ENCODE data around the gene USP10.
A peak's percentile ranks its signal among the peaks of the same experiment; 100 is the strongest.

USP10 gene

DNA sequence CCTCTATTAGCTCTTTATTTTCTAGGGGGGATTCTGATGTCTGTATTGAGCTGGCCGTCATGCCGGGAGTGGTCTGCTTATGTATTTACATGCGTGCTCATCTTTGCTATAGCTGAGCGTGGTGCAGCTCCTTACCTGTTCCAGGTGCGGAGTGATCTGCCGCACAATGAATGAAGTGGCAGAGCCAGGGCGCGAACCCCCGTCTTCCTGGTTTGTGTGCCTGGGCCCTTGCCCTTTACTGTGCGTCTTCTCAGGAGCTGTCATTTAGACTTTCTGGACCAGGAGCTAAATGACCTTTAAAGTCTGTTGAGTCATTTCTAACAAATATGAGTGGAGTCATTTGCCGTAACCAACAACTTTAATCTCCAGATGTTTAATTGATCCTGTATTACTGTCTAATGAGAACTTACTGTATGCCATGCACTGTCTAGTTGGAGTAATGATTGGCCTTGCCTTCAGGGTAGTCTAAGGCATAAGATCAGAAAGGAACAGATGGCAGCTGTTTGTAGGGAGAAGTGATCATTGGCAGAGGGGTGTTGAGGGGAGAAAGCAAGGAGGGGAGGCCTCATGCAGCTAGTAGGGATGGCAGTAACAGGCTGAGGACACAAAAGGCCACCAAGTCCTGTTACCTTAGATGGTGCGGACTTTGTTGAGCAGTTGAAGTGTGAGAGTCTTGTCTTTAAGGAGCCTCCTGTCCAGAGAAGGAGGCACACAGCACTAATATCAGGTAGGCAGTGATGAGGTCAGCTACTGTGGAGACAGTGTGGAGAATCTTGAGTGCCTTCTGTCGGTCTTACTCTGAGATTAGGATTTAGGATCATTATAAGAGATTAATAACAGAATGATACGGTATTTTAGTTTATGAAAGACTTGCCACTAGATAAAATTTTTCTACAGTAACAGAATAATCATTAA is 53.9 kb downstream of the USP10 start:
- no peak for DNase-seq

DNA sequence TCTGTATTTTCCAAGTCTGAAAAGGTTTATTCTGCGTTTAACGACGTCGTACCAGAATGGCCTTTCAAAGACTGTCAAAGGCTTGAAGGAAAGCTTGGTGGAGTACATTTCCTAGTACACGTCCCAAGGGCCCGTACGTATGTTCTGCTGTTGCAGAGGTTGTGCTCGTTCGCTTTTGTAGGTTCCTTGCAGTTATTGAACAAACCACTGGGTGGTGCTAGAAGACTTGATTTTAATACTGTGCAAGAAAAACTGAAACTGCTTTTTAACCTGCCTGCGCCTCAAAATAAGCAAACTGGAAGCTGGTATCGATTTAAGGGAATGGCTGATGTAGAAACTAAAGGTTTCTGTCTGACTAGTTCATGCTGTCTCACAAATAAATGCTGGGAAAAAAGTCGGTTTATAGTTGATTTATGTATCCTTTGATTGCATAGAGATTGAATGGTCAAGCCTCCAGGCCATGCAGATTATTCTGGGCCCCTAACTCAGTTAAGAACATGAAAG is 54.6 kb downstream of the USP10 start:
- DNase-seq, result peak; percentile 90

DNA sequence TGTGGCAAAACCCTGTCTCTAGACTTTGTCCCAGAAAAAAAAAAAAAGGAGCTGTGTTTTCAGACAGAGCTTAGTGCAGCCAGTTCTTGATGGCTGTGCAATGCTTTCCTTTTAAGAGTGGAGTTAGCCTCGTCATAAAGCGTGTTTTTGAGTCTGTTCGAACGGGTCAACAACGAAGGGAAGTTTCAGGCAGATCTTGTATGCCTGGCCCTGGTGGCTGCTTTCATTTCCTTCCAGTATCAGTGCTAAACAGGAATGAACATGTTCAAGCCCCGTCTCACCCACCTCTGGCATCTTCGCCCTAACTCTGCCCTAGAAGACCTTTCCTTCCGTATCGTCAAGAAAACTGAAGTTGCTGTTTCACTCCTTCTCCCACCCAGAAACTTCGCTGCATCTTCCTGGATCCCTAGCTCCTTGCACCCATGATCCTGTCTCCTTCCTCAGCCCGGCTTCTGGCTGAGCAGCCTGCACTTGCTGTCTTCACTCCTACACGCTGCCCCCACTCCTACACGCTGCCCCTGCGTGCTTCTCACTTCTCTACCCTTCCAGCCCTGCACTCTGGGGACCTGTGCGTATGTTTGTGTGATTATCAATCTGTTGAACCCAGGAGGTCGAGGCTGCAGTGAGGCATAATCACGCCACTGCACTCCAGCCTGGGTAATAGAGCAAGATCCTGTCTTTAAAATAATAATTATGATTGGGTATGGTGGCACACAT is 55.3 kb downstream of the USP10 start:
- DNase-seq, result no peak

- DNase-seq, result no peak
These were observed 57.0 kb downstream of the USP10 start for GRCh38 chr16:84756830-84757229.

DNA sequence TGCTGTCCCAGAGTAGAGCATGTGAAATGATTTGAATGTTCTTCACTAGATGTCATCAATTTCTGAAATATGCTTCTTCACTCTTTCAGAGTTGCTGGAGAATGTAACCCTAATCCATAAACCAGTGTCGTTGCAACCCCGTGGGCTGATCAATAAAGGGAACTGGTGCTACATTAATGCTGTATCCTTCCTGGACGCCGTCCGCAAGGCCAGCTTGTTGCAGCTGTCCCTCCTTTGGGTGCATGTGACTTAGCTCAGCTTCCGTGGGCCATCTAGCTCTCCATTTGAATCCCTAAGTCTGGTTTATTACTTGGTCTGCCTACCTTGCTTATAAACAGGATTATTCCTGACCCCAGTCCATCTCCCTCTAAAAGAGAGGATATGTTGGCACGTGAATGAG is 58.8 kb downstream of the USP10 start:
- DNase-seq, result no peak

- DNase-seq, result peak; percentile 77
These were observed 59.3 kb downstream of the USP10 start for GRCh38 chr16:84759061-84759460.

DNA sequence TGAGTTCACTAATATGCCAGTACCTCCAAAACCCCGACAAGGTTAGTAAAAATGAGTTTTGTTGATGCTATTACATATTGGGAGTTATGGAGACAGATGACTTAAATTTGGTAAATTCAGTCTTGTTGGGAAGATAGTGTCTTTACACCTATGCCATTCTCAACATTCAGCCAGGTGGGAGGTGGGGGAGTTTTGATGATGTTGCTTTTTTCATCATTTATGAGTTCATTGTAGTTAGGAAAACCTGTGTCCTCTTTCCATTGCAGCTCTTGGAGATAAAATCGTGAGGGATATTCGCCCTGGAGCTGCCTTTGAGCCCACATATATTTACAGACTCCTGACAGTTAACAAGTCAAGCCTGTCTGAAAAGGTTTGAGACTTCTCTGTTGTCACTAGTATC is 60.1 kb downstream of the USP10 start:
- DNase-seq, result no peak

GRCh38 chr16:84761448-84762368 is 61.9 kb downstream of the USP10 start:
- DNase-seq, result no peak

DNA sequence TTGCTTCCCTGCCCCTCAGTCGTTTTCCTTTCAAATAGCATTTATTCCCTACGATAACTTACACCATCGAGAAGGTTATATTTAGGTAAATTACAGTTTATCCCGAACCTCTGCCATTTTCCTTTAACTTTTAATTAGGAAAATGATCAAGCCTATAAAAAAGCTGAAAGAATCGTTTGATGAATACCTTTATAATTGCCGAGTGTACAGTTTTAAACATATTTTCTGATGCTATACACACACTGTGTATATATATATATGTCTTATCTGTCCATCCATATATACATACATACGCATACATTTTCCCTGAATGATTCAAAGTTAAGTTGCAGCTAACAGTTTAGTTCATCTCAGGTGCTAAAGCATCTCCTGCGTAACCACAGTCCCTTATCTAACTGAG is 63.4 kb downstream of the USP10 start:
- DNase-seq, result no peak

DNA sequence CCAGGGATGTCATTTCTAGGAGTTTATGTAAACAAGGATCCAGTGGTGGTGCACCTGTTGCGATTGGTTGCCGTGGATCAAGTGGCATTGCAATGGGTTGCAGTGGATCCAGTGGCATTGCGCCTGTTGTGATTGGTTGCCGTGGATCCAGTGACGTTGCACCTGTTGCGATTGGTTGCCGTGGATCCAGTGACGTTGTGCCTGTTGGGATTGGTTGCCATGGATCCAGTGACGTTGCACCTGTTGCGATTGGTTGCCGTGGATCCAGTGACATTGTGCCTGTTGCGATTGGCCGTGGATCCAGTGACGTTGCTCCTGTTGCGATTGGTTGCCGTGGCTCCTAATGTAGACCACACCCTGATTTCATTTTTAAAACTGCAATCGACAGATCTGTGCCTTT is 63.8 kb downstream of the USP10 start:
- no peak for DNase-seq

DNA sequence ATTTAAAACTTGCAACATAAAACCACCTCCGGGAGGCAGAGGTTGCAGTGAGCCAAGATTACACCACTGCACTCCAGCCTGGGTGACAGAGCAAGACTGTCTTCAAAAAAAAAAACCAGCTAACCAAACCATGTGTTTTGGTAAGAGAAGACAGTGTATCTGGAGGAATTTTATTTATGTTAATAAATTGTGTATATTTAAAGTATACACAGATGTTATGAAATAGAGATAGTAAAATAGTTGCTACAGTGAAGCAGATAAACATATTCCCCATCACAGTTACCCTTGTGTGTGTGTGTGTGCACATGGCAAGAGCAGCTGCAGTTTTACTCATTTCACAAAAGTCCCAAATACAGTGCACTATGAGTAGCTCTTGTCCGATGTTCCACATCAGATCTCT is 65.2 kb downstream of the USP10 start:
- DNase-seq, result no peak

- no peak for DNase-seq
These were observed 66.1 kb downstream of the USP10 start for GRCh38 chr16:84765616-84766580.

DNA sequence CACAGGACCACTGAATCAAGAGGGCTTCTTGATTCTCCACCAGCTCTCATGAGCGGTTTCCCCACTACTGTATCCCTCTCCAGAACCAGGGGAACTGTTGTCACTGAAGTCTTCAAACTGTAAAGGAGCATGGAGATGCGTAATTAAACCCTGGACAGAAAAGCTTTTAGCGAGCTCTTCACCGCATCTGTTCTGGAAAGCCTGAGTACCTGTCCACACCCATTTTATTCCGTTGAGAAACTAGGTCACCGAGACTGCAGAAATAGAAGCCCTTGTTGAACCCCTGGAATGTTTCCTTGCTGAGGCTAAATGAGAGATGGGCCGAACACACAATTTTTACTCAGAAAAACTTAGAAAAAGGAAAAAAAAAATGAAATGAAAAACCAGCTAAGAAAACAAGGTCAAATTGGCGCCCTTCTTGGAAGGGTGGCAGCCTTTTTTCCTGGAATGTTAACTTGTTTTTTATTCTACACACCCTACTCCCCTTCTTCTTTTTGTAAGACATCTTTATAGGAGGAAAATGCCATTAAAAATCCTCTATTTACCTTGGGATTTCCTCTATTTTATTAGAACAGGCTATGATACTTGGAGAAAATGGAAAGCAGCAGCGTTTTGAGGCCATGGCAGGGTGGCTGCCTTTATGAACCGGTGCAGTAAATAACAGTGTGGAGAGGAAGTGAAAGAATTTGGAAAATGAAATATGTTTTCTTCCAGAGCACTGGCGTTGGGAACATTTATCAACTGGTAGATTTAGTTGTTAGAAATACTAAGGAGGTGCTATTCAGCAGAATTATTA is 67.4 kb downstream of the USP10 start:
- no peak for DNase-seq

DNA sequence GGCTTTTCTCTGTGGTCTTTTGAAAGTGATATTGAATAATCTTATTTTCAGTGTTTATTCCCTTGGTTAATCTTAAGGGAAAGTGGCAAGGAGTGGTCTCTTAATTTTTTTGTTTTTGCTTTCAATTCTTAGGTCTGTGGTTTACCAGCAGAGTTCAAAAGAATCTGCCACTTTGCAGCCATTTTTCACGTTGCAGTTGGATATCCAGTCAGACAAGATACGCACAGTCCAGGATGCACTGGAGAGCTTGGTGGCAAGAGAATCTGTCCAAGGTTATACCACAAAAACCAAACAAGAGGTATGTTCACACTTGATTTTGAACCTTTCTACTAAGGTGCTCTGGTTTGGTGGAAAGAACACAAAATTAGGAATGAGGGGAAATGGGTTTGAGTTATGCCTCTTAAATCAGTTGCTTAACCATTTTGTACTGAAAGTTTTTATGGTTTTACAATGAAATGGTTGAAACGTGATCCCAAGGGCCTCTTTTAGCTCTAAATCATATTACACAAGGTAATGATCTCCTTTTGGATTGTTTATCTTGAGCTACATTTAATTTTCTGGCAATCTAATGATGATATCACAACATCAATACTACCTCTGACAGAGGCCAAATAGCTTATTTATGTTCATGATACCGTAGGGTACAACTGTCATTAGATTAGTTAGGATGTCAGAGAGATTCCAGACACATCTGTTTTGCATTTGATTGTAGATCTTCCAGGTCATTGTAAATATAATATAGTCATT is 68.4 kb downstream of the USP10 start:
- DNase-seq, result peak; percentile 33

- DNase-seq, result no peak
These were observed 69.0 kb downstream of the USP10 start for GRCh38 chr16:84768808-84769197.

DNA sequence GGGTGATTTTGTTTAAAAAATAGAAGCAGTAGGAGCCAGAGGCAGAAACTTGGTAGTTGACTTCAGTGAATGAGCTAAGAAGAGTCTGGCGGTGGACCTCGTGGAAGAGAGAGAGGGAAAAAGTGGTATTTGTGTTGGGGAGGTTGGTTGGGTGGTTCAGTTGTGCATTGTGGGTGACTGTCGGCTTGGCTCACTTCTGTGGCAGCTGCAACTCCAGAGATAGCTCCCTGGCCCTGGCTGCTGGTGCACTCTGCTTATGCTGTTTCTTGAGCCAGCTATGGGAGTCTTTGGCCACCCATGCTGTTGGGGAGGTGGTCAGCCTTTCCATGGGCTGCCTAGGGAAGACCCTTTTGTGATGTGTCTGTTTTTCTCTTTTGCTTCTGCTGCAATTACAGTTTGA is 69.6 kb downstream of the USP10 start:
- no peak for DNase-seq

DNA sequence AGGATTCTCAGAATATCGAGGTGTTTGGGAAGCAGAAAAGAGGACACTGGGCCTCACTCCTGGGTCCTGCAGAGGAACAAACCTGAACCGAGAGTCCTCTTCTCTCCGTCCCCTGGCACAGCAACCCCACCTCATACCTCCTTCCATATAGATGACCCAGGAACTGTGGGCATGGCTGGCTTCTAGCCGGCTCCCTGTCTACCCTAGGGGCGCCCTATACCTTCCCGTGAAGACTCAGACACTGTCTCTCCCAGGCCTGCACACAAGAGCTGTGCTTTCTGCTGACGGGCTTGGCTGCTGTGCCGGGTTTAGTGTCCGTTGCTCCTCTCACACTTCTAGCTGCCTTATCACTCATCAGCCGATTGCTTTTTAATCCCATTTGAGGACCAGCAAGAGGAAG is 73.5 kb downstream of the USP10 start:
- DNase-seq, result no peak

- no peak for DNase-seq
These were observed 75.0 kb downstream of the USP10 start for GRCh38 chr16:84774810-84775209.

DNA sequence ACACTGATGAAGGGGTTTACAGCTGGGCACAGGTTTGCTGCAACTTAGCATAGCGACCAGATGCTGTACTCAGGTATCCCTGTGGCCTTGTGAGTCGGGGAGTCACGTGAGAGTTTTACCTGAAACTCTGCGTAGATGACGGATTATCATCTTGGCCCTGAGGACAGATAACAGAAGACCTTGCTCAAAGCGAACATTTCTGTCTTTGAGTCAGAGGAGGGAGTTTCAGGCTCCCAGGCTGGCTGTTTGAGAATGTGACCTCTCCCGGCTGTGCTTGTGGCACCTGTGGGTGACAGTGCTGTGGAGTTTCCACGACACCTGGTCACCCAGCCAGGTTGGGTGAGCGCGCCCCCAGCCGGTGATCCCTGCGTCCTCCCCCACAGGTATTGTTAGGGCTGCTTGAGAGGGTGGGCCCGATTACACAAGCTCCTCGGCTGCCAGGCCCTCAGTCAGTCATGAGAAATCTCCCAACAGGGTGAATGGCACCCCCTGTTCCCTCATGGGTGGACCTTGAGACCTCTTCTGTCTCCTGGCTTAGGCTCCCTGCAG is 75.5 kb downstream of the USP10 start:
- no peak for DNase-seq

GRCh38 chr16:84777435-84777834 is 77.6 kb downstream of the USP10 start:
- no peak for DNase-seq
